ENCODE results near the gene KCND3.

Gene KCND3

DNA sequence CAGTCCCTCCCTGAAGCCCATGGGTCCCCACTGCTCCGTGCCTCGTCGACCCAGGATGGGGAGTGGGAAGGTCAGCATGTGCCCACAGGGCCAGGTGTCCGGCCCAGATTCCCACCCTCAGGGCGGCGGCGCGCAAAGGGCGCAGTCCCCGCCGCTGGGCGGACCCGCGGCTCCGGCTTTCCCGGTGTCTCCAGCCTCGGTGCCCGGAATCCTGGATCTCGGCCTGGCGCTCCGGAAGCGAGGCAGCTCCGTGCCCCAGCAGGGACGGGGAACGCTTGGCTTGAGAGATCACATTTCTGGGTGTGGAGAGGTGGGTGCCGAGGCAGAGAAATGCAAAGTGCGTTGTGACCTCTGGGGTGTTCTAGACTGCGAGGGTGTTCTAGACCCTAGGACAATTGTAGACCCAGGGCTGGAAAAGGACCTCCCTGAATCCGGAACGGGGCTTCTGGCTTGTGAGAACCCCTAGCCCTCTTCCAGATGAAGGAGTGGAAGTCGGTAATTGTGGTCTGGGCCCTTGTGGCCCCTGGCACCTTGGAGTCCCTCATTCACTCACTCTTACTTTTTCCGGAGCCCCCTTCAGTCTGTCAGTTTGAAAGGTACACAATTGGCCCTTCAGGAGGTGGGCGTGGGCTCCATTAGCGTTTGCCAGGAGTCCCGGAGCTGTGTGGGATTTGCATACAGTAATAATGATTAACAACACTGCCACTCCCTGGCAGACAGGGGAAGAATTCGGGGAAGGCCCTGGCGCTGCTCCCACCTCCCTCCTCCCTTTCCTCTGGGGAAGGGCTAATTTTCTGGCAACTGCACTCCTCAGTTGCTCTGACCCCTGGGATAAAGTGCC lies 1.6 kb upstream of the KCND3 start:
- Histone ChIP-seq H3K4me1 (ENCODE audit: control insufficient read depth, low read length) (no peaks in the 10 kb centered on the region), H3K9me2 (replicated peaks; ENCODE audit: control insufficient read depth, low read length) (no peaks in the 10 kb centered on the region), H3K4me2 (ENCODE audit: low read length) (no peak overlapping the region), H4K20me1 (ENCODE audit: control insufficient read depth, insufficient read depth, low read depth, low read length) (no peaks in the 10 kb centered on the region), H3K27me3 (ENCODE audit: control insufficient read depth, low read length) (peaks cover 12% of the 10 kb centered on the region), H3K9me3 (ENCODE audit: control insufficient read depth, insufficient read depth, low read length) (no peaks in the 10 kb centered on the region), H3K36me3 (ENCODE audit: control insufficient read depth, low read length) (no peaks in the 10 kb centered on the region), H3F3A (ENCODE audit: control insufficient read depth, insufficient read depth) (no peaks in the 10 kb centered on the region), H3K27ac (ENCODE audit: low read depth, low read length) (no peak overlapping the region), H3K4me3 (ENCODE audit: low read length) (no peak overlapping the region), H3K79me2 (ENCODE audit: control insufficient read depth, low read length) (no peaks in the 10 kb centered on the region)
- TF ChIP-seq, protein P1, sequence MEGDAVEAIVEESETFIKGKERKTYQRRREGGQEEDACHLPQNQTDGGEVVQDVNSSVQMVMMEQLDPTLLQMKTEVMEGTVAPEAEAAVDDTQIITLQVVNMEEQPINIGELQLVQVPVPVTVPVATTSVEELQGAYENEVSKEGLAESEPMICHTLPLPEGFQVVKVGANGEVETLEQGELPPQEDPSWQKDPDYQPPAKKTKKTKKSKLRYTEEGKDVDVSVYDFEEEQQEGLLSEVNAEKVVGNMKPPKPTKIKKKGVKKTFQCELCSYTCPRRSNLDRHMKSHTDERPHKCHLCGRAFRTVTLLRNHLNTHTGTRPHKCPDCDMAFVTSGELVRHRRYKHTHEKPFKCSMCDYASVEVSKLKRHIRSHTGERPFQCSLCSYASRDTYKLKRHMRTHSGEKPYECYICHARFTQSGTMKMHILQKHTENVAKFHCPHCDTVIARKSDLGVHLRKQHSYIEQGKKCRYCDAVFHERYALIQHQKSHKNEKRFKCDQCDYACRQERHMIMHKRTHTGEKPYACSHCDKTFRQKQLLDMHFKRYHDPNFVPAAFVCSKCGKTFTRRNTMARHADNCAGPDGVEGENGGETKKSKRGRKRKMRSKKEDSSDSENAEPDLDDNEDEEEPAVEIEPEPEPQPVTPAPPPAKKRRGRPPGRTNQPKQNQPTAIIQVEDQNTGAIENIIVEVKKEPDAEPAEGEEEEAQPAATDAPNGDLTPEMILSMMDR (IDR thresholded peaks at IDR 0.05; ENCODE audit: low read depth, low read length, poor library complexity, severe bottlenecking), result no peak
- no peak for TF ChIP-seq EZH2phosphoT487 (IDR thresholded peaks at IDR 0.05; ENCODE audit: borderline replicate concordance, low read length)

DNA sequence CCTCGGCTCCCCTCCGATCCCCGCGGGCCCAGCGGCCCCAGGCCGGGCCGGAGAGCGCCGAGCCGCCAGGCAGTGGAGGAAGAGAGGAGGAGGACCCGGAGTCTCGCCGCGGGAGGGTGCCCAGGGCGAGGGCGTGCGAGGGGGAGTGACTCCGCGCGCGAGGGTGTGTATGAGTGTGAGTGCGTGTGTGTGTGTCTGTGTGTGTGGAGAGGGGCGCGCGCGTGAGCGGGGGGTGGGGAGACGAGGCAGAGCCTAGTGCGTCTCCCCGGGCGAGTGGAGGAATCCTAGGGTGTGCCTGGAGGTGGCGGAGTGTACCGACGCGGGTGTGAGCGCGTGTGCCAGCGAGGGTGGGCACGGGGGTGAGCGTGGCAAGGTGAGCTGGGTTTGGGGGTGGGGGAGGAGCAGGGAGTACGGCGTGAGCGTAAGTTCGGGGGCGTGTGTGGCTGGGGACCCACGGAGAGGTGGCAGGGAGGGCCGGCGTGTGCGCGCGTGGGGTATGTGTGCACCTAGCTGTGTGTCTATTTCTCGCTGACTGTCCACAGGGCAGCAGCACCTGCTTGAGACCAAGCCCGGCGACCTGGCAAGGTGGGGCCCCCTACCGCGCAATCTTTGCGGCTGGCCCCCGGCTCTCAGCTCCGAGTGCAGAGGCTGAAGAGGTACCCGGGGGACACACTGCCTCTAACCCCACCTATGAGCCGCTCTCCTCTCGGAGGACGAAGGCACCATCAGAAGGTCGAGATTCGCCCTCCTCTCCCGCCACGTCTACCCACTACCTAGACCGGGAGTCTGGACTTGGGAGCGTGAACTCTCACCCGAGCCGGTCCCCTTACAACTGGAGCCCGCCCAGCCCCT lies 784 bp upstream of the KCND3 start:
- H3K9me3 ChIP-seq (ENCODE audit: control insufficient read depth, insufficient read depth, low read length), result no peaks in the 10 kb centered on the region
- no peak for TF ChIP-seq EZH2phosphoT487 (IDR thresholded peaks at IDR 0.05; ENCODE audit: borderline replicate concordance, low read length)
- TF ChIP-seq, protein P1 (IDR thresholded peaks at IDR 0.05; ENCODE audit: low read depth, low read length, poor library complexity, severe bottlenecking), result no peak
- no peak overlapping the region for H3K4me3 ChIP-seq (ENCODE audit: low read length)

DNA sequence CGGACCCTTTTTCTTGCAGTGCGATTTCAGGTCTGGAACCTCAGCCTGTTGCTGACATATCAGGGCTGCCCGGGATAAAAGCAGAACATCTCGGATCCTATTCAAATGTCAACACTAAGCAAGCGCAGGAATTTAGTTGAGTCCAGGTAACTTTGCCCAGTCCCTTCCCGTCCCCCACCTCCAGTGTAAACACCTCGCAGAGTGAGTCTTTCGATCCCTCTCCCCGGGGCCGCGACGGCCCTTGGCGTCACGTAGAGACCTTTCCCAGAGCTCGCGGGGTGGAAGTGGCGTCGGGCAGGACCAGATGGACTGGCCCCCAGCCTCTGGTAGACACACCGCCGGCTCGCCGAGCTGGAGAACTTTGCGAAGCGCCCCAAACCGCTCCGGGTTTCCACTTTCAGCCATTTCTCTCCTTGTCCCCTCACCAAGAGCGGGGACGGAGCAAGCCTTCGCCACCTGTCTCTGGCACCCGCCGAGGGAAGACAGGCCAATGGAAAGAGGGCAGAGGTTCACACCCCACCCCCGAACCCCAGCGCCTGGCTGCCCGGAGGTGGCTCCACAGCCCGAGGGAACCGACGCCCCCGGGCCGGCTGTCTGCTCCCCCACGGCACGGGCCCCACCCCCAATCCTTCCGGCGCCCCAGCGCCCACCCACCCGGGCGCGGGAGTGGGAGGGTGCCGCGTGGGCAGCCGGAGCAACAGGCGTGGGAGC lies 570 bp downstream of the KCND3 start:
- H3K4me2 ChIP-seq (ENCODE audit: low read length), result no peak overlapping the region

More for the DNA sequence above, 784 bp upstream of the KCND3 start:
- H4K20me1 ChIP-seq (ENCODE audit: control insufficient read depth, insufficient read depth, low read depth, low read length), result no peaks in the 10 kb centered on the region
- no peaks in the 10 kb centered on the region for H3K9me2 ChIP-seq (replicated peaks; ENCODE audit: control insufficient read depth, low read length)
- no peaks in the 10 kb centered on the region for H3K4me1 ChIP-seq (ENCODE audit: control insufficient read depth, low read length)
- H3K27me3 ChIP-seq (ENCODE audit: control insufficient read depth, low read length), result peaks cover 12% of the 10 kb centered on the region
- H3K27ac ChIP-seq (ENCODE audit: low read depth, low read length), result no peak overlapping the region
- H3K36me3 ChIP-seq (ENCODE audit: control insufficient read depth, low read length), result no peaks in the 10 kb centered on the region
- H3F3A ChIP-seq (ENCODE audit: control insufficient read depth, insufficient read depth), result no peaks in the 10 kb centered on the region
- no peaks in the 10 kb centered on the region for H3K79me2 ChIP-seq (ENCODE audit: control insufficient read depth, low read length)
- no peak overlapping the region for H3K4me2 ChIP-seq (ENCODE audit: low read length)

More for the DNA sequence above, 570 bp downstream of the KCND3 start:
- peaks cover 12% of the 10 kb centered on the region for H3K27me3 ChIP-seq (ENCODE audit: control insufficient read depth, low read length)
- H3K9me3 ChIP-seq (ENCODE audit: control insufficient read depth, insufficient read depth, low read length), result no peaks in the 10 kb centered on the region
- H3K4me1 ChIP-seq (ENCODE audit: control insufficient read depth, low read length), result no peaks in the 10 kb centered on the region
- no peaks in the 10 kb centered on the region for H3F3A ChIP-seq (ENCODE audit: control insufficient read depth, insufficient read depth)
- no peaks in the 10 kb centered on the region for H3K79me2 ChIP-seq (ENCODE audit: control insufficient read depth, low read length)
- H4K20me1 ChIP-seq (ENCODE audit: control insufficient read depth, insufficient read depth, low read depth, low read length), result no peaks in the 10 kb centered on the region
- H3K4me3 ChIP-seq (ENCODE audit: low read length), result no peak overlapping the region
- H3K27ac ChIP-seq (ENCODE audit: low read depth, low read length), result no peak overlapping the region
- H3K36me3 ChIP-seq (ENCODE audit: control insufficient read depth, low read length), result no peaks in the 10 kb centered on the region
- H3K9me2 ChIP-seq (replicated peaks; ENCODE audit: control insufficient read depth, low read length), result no peaks in the 10 kb centered on the region
- TF ChIP-seq, protein P1 (IDR thresholded peaks at IDR 0.05; ENCODE audit: low read depth, low read length, poor library complexity, severe bottlenecking), result no peak
- no peak for TF ChIP-seq EZH2phosphoT487 (IDR thresholded peaks at IDR 0.05; ENCODE audit: borderline replicate concordance, low read length)
